HUES6 (cell line): ENCODE data around the gene MYL1.

Experiments used
- H3K27ac ChIP-seq: 2 replicates; pipeline ENCODE4 v1.7.0; 2013; ENCODE audit warnings: low read depth, mild to moderate bottlenecking, low read length, inconsistent platforms
- H3K27me3 ChIP-seq: 2 replicates; pipeline ENCODE4 v1.6.1; 2013; ENCODE audit warnings: low read length; ENCODE audit not compliant: control insufficient read depth, insufficient read depth
- H3K36me3 ChIP-seq: 2 replicates; pipeline ENCODE4 v1.6.1; 2013; ENCODE audit warnings: low read length; ENCODE audit not compliant: control insufficient read depth, insufficient read depth
- H3K4me1 ChIP-seq: 2 replicates; pipeline ENCODE4 v1.6.1; 2013; ENCODE audit warnings: low read length; ENCODE audit not compliant: control insufficient read depth, insufficient read depth
- H3K4me3 ChIP-seq: 2 replicates; pipeline ENCODE4 v1.5.1; 2013; ENCODE audit warnings: low read depth, low read length
- H3K9ac ChIP-seq: one replicate; pipeline ENCODE4 v1.6.1; 2013; ENCODE audit warnings: mild to moderate bottlenecking, low read length
- H3K9me3 ChIP-seq: 2 replicates; pipeline ENCODE4 v1.6.1; 2013; ENCODE audit warnings: low read depth, low read length; ENCODE audit not compliant: control insufficient read depth, insufficient read depth

MYL1 gene

DNA sequence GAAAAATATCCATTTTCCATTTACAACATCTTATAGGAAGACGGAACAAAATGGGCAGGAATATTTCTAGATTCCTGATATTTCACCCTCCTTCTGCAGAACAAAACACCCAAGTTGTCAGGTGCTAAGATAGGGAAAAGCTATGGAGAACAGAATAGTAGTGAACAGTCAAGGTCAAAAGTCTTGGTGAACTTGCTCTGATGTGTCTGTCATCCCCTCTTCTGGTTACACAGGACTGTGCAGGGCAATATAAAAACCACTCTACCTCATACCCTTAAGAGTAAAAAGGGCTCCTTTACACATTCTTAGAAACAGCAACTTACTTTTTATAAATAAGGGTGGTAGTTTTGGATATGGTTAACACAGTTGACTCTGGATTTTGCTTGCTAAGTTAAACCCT is 4.4 kb downstream of the MYL1 start:
- Histone ChIP-seq H3K27me3 (no peaks in the 10 kb centered on the region), H3K9ac (no peak overlapping the region), H3K27ac (no peak overlapping the region), H3K4me3 (no peak overlapping the region), H3K36me3 (no peaks in the 10 kb centered on the region), H3K9me3 (no peaks in the 10 kb centered on the region), H3K4me1 (no peaks in the 10 kb centered on the region)

DNA sequence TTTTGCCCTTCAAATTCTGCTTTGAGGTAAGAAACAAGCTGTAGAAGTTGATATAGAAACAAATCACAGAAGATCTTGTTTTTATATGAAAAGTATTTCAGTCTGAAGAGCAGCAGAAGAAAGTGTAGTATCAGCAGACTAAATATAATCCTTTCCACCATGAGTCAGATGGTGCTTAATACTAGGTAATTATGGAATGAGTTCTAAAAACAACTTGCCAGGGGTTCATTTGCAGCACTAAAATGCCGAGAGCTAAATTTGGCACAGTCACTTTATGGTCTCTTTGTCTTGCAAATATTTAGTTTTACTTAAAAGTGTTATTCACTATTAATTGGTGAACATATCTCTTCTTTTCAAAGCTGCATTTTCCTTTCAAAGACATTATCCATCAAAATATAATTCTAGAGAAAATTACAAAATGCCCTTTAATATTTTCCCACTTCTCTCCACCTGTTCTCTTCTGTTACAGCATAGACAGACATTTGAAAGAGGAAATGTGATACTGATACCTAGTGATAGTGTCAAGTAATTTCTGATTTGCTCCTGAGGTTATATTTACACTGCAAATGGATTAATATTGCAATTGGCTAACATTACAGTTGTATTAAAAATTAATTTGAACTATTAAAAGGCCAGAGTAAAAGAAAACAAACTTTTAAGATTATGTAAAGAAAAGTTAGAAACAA is 5.3 kb downstream of the MYL1 start:
- H3K4me1 ChIP-seq, result no peaks in the 10 kb centered on the region
- no peak overlapping the region for H3K4me3 ChIP-seq
- H3K27ac ChIP-seq, result no peak overlapping the region
- no peaks in the 10 kb centered on the region for H3K9me3 ChIP-seq
- no peaks in the 10 kb centered on the region for H3K27me3 ChIP-seq
- H3K9ac ChIP-seq, result no peak overlapping the region
- no peaks in the 10 kb centered on the region for H3K36me3 ChIP-seq

DNA sequence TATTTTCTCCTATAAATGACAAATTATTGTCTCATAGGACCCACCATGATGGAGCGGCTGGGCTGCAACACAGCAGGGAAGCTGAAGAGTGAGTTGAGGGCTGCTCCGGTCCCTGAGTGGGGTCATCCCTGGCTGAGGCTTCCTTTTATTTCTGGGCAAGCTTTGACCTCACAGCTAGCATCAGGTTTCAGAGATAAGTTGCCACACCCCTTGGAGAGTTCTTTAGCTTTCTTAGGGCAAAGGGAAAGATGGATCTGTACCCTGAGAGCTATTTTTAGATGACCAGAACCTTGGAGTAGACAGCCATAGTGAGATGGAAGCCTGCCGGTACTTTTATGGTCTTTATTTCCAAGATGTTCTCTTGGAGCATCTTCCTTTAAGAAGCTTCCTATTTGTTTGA is 11.5 kb downstream of the MYL1 start:
- Histone ChIP-seq H3K27ac (no peak overlapping the region), H3K27me3 (no peaks in the 10 kb centered on the region), H3K9ac (no peak overlapping the region), H3K36me3 (no peaks in the 10 kb centered on the region), H3K9me3 (no peaks in the 10 kb centered on the region), H3K4me3 (no peak overlapping the region), H3K4me1 (no peaks in the 10 kb centered on the region)

DNA sequence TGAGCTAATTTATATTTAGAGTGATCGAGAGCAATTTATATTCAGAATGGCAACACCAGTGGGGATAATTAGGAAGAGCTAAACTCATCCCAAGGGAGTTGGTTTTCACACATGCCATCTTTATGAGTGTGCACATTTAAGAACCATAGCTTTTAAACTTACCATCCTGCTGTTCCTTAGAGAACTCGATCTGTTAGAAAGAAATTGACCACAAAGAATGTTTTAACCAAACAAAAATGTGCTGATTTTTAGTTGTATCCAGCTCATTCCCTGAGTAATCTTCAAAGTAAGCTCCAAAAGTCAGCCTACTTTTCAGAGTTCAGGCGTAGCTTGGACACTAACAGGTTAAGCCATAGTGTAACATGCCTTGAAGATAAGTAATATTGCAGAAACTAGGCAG is 12.6 kb downstream of the MYL1 start:
- no peaks in the 10 kb centered on the region for H3K4me1 ChIP-seq
- no peak overlapping the region for H3K9ac ChIP-seq
- no peaks in the 10 kb centered on the region for H3K27me3 ChIP-seq

DNA sequence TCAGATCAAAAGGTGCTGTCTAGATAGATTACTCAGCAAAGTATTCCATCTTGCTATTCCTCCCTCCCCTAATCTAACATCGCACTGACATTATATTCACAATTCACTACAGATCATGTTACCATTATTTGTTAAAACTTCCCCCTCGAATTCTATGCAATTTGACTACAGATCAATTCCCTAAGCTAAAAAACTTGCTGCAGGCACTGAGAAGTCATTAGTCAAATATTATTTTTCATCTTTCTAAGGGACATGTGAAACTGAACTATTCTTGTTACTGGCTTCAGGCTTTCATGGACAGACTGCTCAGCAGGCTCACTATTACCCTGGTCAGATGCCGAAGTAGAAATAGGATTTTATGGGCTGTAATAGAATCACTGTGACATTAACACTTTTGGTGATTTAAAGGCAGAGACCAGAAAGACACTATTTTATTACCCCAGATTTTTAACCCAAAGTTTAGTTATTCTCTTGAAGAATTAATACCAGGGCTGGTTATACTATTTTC is 15.1 kb downstream of the MYL1 start:
- H3K27me3 ChIP-seq, result no peaks in the 10 kb centered on the region
- H3K4me3 ChIP-seq, result no peak overlapping the region
- H3K27ac ChIP-seq, result no peak overlapping the region
- no peaks in the 10 kb centered on the region for H3K36me3 ChIP-seq
- no peaks in the 10 kb centered on the region for H3K9me3 ChIP-seq
- H3K4me1 ChIP-seq, result no peaks in the 10 kb centered on the region
- H3K9ac ChIP-seq, result no peak overlapping the region

More for the DNA sequence above, 12.6 kb downstream of the MYL1 start:
- no peak overlapping the region for H3K27ac ChIP-seq
- H3K36me3 ChIP-seq, result no peaks in the 10 kb centered on the region
- H3K9me3 ChIP-seq, result no peaks in the 10 kb centered on the region
- H3K4me3 ChIP-seq, result no peak overlapping the region

DNA sequence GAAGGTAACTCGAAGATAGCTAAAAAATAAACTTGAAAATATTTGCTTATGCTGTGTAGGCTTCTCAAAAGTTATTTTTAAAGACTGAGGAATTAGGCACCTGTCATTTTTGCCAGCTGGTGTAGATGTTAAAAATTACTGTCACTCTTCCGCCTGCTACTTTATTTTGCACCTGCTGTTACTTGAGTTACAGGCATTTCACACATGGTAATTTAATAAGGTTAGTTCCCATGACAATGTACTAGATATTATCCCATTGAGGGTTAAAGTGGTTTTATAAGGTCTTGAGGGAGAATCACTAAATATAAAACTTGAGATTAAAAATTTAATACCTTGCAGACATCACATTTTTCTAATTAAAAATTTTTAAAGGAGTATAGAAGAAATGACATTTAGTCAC is 26.6 kb downstream of the MYL1 start:
- Histone ChIP-seq H3K27me3 (no peaks in the 10 kb centered on the region), H3K9ac (no peak overlapping the region), H3K27ac (no peak overlapping the region), H3K4me1 (0 out of 2 replicates have a peak, but pooled peaks cover 6% of the 10 kb centered on the region), H3K4me3 (no peak overlapping the region), H3K36me3 (no peaks in the 10 kb centered on the region), H3K9me3 (no peaks in the 10 kb centered on the region)

DNA sequence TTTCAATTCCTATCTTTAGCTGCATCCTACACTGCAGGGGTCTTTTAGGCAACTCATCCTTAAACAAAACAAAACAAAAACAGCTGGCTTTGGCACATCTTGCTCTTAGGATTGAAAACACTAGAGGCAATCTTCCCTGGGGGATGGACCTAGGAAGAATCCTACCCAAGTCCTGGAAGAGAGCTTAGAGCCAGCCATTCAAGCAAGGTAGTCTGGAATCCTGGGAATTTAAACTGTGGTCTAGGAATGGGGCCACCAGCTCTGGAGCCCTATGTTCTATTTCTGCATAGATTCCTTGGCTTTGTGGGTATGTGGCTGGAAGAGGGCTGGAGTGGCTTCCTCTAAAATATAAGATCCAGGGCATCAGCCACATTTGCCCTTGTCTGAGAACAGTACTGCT is 27.7 kb downstream of the MYL1 start:
- H3K9me3 ChIP-seq, result no peaks in the 10 kb centered on the region
- H3K27ac ChIP-seq, result no peak overlapping the region
- no peak overlapping the region for H3K9ac ChIP-seq
- H3K36me3 ChIP-seq, result no peaks in the 10 kb centered on the region
- no peak overlapping the region for H3K4me3 ChIP-seq
- H3K4me1 ChIP-seq, result 0 out of 2 replicates have a peak, but pooled peaks cover 6% of the 10 kb centered on the region
- H3K27me3 ChIP-seq, result no peaks in the 10 kb centered on the region

DNA sequence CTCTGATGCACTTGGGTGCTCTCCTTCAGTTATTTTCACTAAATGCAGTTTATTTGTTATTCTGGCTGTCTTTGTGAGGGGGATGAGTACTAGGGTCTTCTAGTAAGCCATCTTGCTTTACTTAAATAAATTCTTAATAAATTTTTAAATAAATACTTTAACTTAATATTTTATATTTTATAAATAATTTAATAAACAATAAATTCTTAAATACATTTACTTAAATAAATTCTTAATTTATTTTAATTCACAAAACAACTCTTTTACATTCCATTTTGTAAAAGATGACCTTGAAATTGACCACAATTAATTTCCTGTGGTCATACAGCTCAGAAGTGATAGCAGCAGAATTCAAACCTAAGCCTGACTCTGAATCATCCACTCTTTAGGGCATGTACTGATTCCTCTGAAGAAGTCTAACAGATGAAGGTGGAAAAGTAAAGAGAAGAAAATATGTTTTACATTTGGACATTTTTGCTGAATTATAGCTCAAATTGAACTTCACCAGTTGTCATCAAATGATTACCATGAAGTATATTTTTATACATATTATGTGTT is 28.8 kb downstream of the MYL1 start:
- no peaks in the 10 kb centered on the region for H3K27me3 ChIP-seq
- no peak overlapping the region for H3K4me3 ChIP-seq
- no peak overlapping the region for H3K27ac ChIP-seq
- no peaks in the 10 kb centered on the region for H3K36me3 ChIP-seq
- H3K4me1 ChIP-seq, result 0 out of 2 replicates have a peak, but pooled peaks cover 6% of the 10 kb centered on the region
- H3K9ac ChIP-seq, result no peak overlapping the region
- H3K9me3 ChIP-seq, result no peaks in the 10 kb centered on the region

DNA sequence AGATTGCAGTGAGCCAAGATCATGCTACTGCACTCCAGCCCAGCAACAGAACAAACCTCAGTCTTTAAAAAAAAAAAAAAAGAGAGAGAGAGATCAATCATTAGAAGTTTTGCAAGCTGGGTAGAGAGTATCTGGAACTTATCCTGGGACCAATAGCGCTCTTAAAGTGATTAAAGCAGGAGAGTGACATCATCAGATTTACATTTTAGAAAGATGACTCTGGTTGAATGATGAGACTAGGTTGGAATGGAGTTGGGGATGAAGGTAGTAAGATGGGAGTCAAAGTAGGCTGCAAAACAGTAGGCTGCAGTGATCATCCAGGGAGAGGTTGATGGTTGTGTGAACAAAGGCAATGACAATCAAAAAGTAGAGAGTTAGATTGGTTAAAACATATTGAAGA is 37.8 kb downstream of the MYL1 start:
- Histone ChIP-seq H3K27me3 (no peaks in the 10 kb centered on the region), H3K4me3 (no peak overlapping the region), H3K9ac (no peak overlapping the region), H3K9me3 (no peaks in the 10 kb centered on the region), H3K36me3 (no peaks in the 10 kb centered on the region), H3K27ac (no peak overlapping the region), H3K4me1 (no peaks in the 10 kb centered on the region)

DNA sequence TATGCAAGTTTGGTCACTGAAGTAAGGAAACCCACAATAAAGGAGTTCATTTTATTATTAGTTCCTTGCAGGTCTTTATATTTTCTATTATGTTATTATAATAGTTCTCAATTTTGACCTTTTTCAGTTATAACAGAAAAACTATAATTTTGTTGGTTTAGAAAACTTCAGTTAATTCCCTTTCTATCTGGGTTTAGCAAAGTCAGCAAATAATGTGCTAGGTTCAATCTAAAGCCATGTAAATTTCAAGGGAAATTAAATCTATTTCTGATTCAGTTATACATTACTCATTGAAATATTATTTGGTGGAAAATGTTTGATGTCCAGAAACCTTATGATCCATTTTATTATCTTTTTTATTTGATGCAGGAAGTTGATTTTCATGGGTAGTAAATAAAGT is 43.7 kb downstream of the MYL1 start:
- Histone ChIP-seq H3K4me3 (no peak overlapping the region), H3K9ac (no peak overlapping the region), H3K27me3 (no peaks in the 10 kb centered on the region), H3K27ac (no peak overlapping the region), H3K9me3 (no peaks in the 10 kb centered on the region), H3K4me1 (no peaks in the 10 kb centered on the region), H3K36me3 (no peaks in the 10 kb centered on the region)

DNA sequence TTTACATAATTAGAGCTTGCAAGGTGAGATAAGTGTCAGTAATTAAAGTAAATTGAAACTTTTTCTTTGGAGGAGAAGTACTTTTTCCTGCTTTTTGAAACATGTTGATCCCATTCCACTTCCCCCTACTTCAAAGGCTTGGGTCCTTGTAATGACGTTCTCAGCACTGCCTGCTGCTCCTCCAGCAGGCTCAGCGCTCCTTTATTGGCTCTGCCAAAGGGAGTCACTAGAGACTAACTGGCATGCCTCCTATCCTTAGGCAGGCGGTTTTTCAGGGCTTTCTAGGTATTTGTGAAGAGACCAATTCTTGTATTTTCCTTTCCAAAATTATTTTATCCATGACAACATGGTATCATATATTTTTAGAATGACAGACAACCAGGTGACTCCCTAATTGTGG is 45.8 kb downstream of the MYL1 start:
- Histone ChIP-seq H3K9me3 (no peaks in the 10 kb centered on the region), H3K4me1 (no peaks in the 10 kb centered on the region), H3K4me3 (no peak overlapping the region), H3K36me3 (no peaks in the 10 kb centered on the region), H3K27me3 (no peaks in the 10 kb centered on the region), H3K9ac (no peak overlapping the region), H3K27ac (no peak overlapping the region)
